Neutrophil (primary cell): ENCODE results near the gene DR1.

Experiments
- H3K27ac ChIP-seq: fragments of 200-600 bp; sonication (generic); 2 replicates; pipeline ENCODE4 v1.5.1; 2016; ENCODE audit warnings: mild to moderate bottlenecking, moderate library complexity
- H3K27me3 ChIP-seq: fragments of 200-600 bp; sonication (generic); 2 replicates; pipeline ENCODE4 v1.6.0; 2016; ENCODE audit warnings: mild to moderate bottlenecking
- H3K36me3 ChIP-seq: fragments of 200-600 bp; sonication (generic); 2 replicates; pipeline ENCODE4 v1.5.1; 2017
- H3K4me1 ChIP-seq, 2 experiments: fragments of 200-600 bp in 1 of 2; sonication (generic) in 1 of 2; 1 replicate in 1 of 2; 2 replicates in 1 of 2; pipeline versions ENCODE4 v1.5.1 to v1.6.1; 2013 to 2016; ENCODE audit warnings: low read depth in 1 of 2, low read length in 1 of 2, mild to moderate bottlenecking in 1 of 2, moderate library complexity in 1 of 2; ENCODE audit not compliant: control insufficient read depth in 1 of 2, insufficient read depth in 1 of 2
- H3K4me3 ChIP-seq, 2 experiments: fragments of 200-600 bp in 1 of 2; sonication (generic) in 1 of 2; 1 replicate in 1 of 2; 2 replicates in 1 of 2; pipeline ENCODE4 v1.5.1; 2013 to 2016; ENCODE audit warnings: low read depth in 1 of 2, low read length in 1 of 2, mild to moderate bottlenecking in 1 of 2, moderate library complexity in 1 of 2
- H3K9me3 ChIP-seq: fragments of 200-600 bp; sonication (generic); 2 replicates; pipeline ENCODE4 v1.5.1; 2016
- TF ChIP-seq, protein P1 (sequence below): fragments of 200-600 bp; sonication (generic); IDR thresholded peaks from 2 replicates; pipeline ENCODE4 v1.5.1; 2016; ENCODE audit warnings: antibody characterized with exemption

DR1 gene

GRCh38 chr1:93306920-93307319 is 38.8 kb upstream of the DR1 start:
- H3K27ac ChIP-seq = no peak overlapping the region
- no peaks in the 10 kb centered on the region for H3K27me3 ChIP-seq
- H3K4me3 ChIP-seq = no peak overlapping the region
- H3K9me3 ChIP-seq = no peaks in the 10 kb centered on the region
- H3K4me1 ChIP-seq = no peaks in the 10 kb centered on the region
- no peaks in the 10 kb centered on the region for H3K36me3 ChIP-seq
- TF ChIP-seq, protein P1, sequence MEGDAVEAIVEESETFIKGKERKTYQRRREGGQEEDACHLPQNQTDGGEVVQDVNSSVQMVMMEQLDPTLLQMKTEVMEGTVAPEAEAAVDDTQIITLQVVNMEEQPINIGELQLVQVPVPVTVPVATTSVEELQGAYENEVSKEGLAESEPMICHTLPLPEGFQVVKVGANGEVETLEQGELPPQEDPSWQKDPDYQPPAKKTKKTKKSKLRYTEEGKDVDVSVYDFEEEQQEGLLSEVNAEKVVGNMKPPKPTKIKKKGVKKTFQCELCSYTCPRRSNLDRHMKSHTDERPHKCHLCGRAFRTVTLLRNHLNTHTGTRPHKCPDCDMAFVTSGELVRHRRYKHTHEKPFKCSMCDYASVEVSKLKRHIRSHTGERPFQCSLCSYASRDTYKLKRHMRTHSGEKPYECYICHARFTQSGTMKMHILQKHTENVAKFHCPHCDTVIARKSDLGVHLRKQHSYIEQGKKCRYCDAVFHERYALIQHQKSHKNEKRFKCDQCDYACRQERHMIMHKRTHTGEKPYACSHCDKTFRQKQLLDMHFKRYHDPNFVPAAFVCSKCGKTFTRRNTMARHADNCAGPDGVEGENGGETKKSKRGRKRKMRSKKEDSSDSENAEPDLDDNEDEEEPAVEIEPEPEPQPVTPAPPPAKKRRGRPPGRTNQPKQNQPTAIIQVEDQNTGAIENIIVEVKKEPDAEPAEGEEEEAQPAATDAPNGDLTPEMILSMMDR = no peak

- H3K36me3 ChIP-seq = no peaks in the 10 kb centered on the region
- TF ChIP-seq, protein P1 = no peak
- H3K27ac ChIP-seq = no peak overlapping the region
- H3K4me1 ChIP-seq = no peaks in the 10 kb centered on the region
- no peaks in the 10 kb centered on the region for H3K9me3 ChIP-seq
- no peaks in the 10 kb centered on the region for H3K27me3 ChIP-seq
- no peak overlapping the region for H3K4me3 ChIP-seq
These were observed 32.7 kb upstream of the DR1 start for GRCh38 chr1:93313026-93313425.

DNA sequence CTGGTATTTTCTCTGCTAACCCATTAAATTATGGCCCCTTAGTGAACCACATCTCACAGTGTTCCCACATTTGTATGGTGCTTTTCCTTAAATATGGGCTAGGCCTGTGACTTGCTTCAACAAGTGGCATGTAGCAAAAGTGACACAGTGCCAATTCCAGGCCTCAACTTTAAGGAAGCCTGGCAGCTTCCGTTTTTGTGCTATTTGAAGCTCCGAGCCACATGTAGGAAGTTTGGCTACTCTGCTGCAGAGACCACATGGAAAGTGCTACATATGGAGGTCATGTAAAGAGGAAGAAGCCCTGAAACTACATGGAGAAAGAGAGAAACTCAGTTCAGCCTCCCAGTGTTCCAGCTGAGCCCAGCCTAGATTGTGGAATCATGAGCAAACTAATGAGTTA is 28.5 kb upstream of the DR1 start:
- Histone ChIP-seq H3K4me1 (no peaks in the 10 kb centered on the region), H3K27me3 (no peaks in the 10 kb centered on the region), H3K9me3 (no peaks in the 10 kb centered on the region), H3K27ac (no peak overlapping the region), H3K4me3 (no peak overlapping the region), H3K36me3 (no peaks in the 10 kb centered on the region)
- TF ChIP-seq, protein P1 = no peak

DNA sequence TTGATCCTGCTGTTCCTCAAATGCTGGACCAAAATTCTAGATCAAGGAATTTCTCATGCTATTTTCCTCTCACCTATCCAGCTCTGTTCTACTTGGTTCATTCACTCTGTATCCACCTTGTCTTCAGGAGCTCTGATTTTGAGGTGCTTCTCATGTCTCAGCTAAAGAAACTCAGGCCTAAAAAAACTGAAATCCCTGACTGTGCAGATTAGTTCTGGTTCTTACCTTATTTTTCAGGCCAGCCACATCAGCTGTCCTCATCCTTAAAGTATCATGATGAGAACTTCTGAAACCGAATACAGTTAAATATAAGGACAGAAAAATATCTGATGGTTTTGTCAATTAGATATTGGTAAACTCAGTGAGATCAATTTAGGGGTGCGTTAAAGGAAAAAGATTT is 27.8 kb upstream of the DR1 start:
- H3K4me3 ChIP-seq = no peak overlapping the region
- no peaks in the 10 kb centered on the region for H3K27me3 ChIP-seq
- H3K36me3 ChIP-seq = no peaks in the 10 kb centered on the region
- TF ChIP-seq, protein P1 = no peak
- H3K9me3 ChIP-seq = no peaks in the 10 kb centered on the region
- no peaks in the 10 kb centered on the region for H3K4me1 ChIP-seq
- no peak overlapping the region for H3K27ac ChIP-seq

- TF ChIP-seq, protein P1 = no peak
- no peaks in the 10 kb centered on the region for H3K4me1 ChIP-seq
- no peaks in the 10 kb centered on the region for H3K27me3 ChIP-seq
- H3K9me3 ChIP-seq = no peaks in the 10 kb centered on the region
- no peaks in the 10 kb centered on the region for H3K36me3 ChIP-seq
- H3K27ac ChIP-seq = no peak overlapping the region
- H3K4me3 ChIP-seq = no peak overlapping the region
These were observed 24.0 kb upstream of the DR1 start for GRCh38 chr1:93321720-93322119.

- Histone ChIP-seq H3K36me3 (no peaks in the 10 kb centered on the region), H3K27ac (no peak overlapping the region), H3K9me3 (no peaks in the 10 kb centered on the region), H3K4me3 (no peak overlapping the region), H3K4me1 (no peaks in the 10 kb centered on the region), H3K27me3 (no peaks in the 10 kb centered on the region)
- TF ChIP-seq, protein P1 = no peak
These were observed 23.4 kb upstream of the DR1 start for GRCh38 chr1:93322349-93322748.
